AG04449 (cell line): ENCODE data around the gene MYMK.

ENCODE experiments used
- CTCF ChIA-PET: fragments of 350-600 bp; formaldehyde crosslinking; extraction: SDS; loops from one replicate; lab custom pipeline; 2021; ENCODE audit warnings: antibody characterized with exemption; lab: Yijun Ruan, JAX
- POLR2A ChIA-PET: fragments of 400-600, 350-600 bp; formaldehyde crosslinking; extraction: SDS; loops from one replicate; lab custom pipeline; 2020; ENCODE audit warnings: antibody characterized with exemption, inconsistent platforms; lab: Yijun Ruan, JAX
- DNase-seq: peaks from one replicate; pipeline ENCODE4 v3.0.0-alpha.2; 2010; ENCODE audit warnings: low read depth, low spot score
- H3K4me3 ChIP-seq: 2 replicates; pipeline ENCODE4 v1.5.1; 2011; ENCODE audit warnings: low read depth, mild to moderate bottlenecking, control low read depth, low read length
- TF ChIP-seq, protein P1 (sequence below): IDR thresholded peaks from one replicate; pipeline ENCODE4 v1.5.1; 2011; ENCODE audit warnings: mild to moderate bottlenecking, moderate library complexity, low read length, control low read depth, inconsistent platforms; ENCODE audit not compliant: insufficient read depth; ENCODE audit errors: missing control alignments

MYMK gene

DNA sequence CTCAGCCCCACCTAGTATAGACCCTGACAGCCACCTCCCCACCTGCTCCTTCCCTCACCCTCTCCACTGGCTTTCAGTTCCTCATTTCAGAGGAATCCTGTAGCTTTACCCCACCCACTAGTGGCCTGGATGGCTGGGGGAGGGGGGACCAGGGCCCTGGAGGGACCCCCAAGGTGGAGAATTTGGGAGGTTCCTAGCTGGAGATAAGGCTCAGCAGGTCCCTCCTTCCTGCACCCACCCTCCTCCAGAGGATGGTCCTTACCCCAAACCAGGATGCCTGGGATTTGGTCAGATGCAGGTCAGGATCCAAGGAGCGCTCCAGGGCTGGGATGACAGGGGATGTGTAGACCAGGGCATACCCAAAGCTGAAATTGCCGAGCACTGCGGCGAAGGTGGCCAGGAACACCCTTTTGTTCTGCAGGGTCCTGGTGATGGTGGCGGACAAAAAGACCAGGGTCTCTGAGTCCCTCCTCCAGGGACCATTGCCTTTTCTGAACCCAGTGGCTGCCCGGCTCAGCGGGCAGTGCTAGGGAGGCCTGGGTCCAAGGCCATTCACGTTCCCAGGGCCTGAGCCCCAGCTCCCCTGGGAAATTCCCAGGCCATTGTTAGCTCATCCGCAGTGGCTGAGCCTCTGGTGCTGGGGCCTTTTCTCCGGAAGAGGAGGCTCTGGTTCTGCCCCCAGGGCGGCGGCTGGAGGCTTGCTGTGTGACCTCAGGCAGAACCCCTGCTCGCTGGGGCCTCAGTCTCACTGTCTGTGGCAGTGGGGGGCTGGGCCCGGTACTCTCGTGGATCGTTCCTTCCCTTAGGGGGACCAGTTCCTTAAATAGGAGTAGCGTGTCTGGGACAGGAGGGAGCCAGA is 46.5 kb downstream of the MYMK start:
- no peak for DNase-seq
- CTCF ChIA-PET, result interaction anchor here (1.0 to 1.6 kb wide), 7 partner anchors 8 to 299 kb away, joined by 3 to 5 read pairs (median 4); no protein-coding TSS in a partner anchor
- TF ChIP-seq, protein P1, sequence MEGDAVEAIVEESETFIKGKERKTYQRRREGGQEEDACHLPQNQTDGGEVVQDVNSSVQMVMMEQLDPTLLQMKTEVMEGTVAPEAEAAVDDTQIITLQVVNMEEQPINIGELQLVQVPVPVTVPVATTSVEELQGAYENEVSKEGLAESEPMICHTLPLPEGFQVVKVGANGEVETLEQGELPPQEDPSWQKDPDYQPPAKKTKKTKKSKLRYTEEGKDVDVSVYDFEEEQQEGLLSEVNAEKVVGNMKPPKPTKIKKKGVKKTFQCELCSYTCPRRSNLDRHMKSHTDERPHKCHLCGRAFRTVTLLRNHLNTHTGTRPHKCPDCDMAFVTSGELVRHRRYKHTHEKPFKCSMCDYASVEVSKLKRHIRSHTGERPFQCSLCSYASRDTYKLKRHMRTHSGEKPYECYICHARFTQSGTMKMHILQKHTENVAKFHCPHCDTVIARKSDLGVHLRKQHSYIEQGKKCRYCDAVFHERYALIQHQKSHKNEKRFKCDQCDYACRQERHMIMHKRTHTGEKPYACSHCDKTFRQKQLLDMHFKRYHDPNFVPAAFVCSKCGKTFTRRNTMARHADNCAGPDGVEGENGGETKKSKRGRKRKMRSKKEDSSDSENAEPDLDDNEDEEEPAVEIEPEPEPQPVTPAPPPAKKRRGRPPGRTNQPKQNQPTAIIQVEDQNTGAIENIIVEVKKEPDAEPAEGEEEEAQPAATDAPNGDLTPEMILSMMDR, result no peak
- POLR2A ChIA-PET, result interaction anchor here (1.7 to 2.1 kb wide), 3 partner anchors 10 to 130 kb away, joined by 4 to 8 read pairs (median 7); partner anchors contain the start of genes CACFD1, MED22 and RPL7A
- H3K4me3 ChIP-seq, result peak overlapping the region; percentile 66

DNA sequence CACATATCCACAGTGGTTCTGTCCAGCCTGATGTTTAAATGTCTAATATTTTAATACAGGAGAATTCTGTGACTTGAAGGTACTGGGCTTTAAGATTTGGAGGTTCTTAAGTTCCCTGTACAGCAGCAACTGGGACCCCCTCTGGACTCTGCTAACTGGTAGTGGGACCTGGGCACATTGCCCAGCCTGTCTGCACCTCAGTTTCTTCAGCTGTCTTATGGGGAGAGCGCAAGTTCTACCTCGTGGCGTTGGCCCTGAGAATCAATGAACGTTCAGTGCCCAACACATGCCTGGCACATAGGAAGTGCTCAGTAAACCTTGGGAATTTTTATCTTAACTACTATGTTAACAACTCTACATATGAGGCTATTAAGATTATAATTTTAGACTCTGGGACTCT is 47.3 kb downstream of the MYMK start:
- POLR2A ChIA-PET, result interaction anchor here (2.1 kb wide), 1 partner anchor 130 kb away, joined by 8 read pairs; the partner anchor contains the start of genes MED22 and RPL7A
- DNase-seq, result no peak
- CTCF ChIA-PET, result interaction anchor here (0.8 to 1.6 kb wide), 7 partner anchors 9 to 298 kb away, joined by 3 to 5 read pairs (median 4); no protein-coding TSS in a partner anchor
- TF ChIP-seq, protein P1, result no peak
- H3K4me3 ChIP-seq, result no peak overlapping the region

DNA sequence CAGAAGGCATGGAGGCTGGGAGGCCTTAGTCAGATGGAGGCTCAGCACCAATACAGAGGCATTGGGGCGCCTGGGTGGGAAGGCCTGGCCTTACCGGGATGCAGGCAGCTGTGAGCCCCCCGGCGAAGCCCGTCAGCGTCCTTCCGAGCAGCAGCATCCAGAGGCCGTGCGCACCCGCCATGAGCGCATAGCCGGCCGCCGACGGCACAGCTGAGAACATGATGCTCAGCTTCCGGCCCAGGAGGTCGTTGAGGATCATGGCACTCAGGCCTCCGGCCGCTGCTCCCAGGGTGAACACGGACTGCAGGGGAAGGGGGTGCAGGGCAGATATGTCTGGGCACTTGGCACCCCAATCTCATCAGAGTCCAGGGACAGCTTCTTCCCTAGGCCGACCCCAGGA is 47.8 kb downstream of the MYMK start:
- no peak for DNase-seq
- POLR2A ChIA-PET, result no interaction called here
- CTCF ChIA-PET, result interaction anchor here (0.8 to 1.6 kb wide), 6 partner anchors 10 to 298 kb away, joined by 3 to 7 read pairs (median 4); no protein-coding TSS in a partner anchor

DNA sequence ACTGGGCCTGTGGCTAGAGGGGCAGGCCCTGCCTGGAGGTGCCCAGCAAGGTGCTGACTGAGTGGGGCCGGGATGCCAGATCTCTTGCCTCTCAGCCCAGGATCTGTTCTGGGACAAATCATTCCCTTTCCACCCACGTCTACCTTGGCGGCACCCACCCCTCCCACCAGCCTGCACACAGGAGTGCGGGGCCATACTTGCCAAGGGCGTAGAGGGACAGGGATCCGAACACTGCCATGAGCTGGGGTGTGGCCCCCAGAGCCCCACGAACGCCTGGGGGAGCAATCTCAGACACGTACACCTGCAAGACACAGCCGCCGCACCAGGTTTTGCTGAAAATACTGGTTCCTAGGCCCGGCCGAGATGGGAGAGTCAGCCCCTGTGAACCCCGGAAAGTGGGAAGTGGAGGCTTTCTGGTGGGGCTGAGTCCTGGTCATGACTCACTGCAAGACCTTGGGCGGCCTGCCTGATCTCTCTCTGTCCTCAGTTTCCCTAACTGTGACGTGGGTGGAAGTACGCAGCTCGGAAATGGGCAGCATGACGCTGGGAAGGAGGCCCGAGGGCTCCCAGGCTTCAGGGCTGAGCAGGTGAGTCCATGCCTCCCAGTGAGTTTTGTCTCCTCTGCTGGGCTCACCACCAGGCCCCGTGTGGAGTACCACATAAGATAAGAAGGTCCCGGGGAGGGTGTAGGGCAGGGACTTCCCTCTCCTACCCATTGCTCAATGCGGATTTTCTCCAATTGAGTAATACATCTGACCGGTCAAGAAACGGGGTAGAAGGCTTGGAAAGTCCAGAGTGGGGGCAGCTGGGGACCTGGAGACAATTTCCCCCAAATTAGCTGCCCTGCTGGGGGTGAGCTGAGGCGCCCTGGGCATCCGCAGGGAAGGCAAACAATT is 48.5 kb downstream of the MYMK start:
- no peak for DNase-seq
- ChIA-PET POLR2A (no interaction called here), CTCF (interaction anchor here (0.8 to 1.3 kb wide), 4 partner anchors 11 to 332 kb away, joined by 3 to 7 read pairs (median 3); no protein-coding TSS in a partner anchor)
- no peak overlapping the region for H3K4me3 ChIP-seq
- TF ChIP-seq, protein P1, result no peak

More for the DNA sequence above, 47.8 kb downstream of the MYMK start:
- H3K4me3 ChIP-seq, result no peak overlapping the region
- TF ChIP-seq, protein P1, result no peak

DNA sequence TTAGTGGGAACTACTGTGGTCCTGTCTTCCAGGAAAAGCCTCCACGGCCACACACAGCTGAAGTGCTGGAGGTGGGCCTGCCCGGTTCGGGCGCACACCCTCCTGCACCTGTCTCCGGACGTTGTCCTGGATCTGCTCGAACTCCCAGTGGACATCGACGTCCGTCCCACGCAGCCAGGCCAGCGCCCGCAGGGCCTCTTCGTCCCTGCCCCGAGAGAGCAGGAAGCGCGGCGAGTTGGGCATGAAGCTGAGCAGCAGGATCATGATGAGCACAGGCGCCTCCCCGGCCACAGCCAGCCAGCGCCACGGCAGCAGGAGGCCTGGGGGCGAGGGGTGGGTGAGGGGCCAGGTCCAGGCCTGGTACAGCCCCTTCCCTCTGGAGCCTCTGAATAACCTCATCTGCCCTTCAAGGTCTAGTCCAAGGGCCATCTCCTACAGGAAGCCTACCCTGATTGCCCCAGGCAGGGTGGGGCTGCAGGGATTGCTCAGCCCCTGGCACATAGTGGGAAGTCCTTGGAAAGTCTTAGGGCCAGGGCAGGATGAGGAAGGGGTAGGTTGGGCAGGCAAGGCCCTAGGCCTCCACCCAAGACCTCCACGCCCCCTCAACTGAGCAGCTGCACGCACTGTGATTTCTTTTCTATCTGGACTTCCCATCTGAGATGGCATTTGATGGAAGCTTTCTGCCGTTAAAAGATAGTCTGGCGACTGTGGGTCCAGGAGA is 49.3 kb downstream of the MYMK start:
- POLR2A ChIA-PET, result no interaction called here
- H3K4me3 ChIP-seq, result no peak overlapping the region
- DNase-seq, result no peak
- CTCF ChIA-PET, result interaction anchor here (1.3 kb wide), 2 partner anchors 8 to 331 kb away, joined by 3 read pairs; no protein-coding TSS in a partner anchor
- TF ChIP-seq, protein P1, result no peak
